Measurements from ENCODE around the gene ENTREP3.
"Not testable (repeated sequence)": the region's sequence is repeated elsewhere in the genome, so short reads cannot be mapped to it uniquely, and the experiment has no call there.

The ENTREP3 gene

DNA sequence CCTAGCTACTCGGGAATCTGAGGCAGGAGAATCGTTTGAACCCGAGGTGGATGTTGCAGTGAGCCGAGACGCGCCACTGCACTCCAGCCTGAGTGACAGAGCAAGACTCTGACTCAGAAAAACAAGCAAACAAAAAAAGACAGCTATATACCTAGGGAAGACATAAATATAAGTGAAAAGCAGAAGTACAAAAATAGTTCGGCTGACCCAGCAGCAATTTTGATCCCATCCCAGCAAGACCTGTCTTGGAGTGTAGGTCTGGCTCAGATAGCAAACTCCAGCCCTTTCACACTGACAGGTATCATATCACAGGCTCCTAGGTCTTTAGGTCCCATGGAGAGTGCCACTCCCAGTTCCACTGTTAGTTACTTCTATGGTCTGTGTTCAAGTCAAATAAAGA is 32.2 kb downstream of the ENTREP3 start:
- DNase-seq (ENCODE audit: low spot score), result no peak

DNA sequence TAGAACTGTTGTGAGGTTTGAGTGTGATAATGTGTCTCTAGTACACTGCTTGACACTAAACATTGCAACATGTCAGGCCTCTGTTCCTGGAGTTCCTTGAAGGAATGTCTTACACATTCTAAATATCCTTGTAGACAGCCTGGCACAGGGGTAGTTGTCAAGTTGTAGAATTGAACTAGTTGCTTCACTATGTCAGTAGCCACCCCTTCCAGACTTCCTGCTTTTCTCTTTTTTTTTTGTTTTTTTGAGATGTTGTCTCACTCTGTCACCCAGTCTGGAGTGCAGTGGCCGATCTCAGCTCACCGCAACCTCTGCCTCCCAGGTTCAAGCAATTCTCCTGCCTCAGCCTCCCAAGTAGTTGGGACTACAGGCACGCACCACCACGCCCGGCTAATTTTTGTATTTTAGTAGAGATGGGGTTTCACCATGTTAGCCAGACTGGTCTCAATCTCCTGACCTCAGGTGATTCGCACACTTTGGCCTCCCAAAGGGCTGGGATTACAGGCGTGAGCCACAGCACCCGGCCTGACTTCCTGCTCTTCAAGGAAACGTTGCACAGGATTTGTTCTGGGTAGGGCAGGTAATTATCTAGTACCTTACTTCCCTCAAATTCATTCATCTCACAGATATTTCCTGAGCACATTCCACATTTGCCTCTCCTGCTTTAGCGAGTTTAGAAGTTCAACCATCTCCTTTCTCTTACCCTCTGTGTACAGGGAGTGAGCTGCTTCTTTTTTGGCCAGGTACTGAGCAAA is 34.9 kb downstream of the ENTREP3 start:
- not testable (repeated sequence) for DNase-seq (ENCODE audit: low spot score)

- no peak for DNase-seq (ENCODE audit: low spot score)
Observed at GRCh38 chr1:155219592-155220031, 35.7 kb downstream of the ENTREP3 start.

- peak; percentile 78 for DNase-seq (ENCODE audit: low spot score)
Observed at GRCh38 chr1:155218854-155219591, 36.3 kb downstream of the ENTREP3 start.

- not testable (repeated sequence) for DNase-seq (ENCODE audit: low spot score)
Observed at GRCh38 chr1:155214702-155215101, 40.6 kb downstream of the ENTREP3 start.

DNA sequence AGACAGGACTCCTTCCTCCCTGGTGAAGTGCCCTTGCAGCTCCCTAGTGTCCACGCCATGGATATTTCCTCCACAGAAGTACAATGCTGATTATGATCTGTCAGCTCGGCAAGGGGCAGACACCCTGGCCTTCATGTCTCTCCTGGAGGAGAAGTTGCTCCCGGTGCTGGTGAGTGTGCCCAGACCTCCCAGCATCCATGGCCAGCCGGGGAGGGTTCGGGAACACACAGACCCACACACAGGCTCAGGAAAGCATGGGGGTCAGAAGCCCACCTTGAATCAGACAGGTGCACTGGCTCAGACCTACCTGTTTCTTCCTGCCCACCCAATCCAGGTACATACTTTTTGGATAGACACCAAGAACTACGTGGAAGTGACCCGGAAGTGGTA is 43.2 kb downstream of the ENTREP3 start:
- DNase-seq (ENCODE audit: low spot score), result not testable (repeated sequence)

DNA sequence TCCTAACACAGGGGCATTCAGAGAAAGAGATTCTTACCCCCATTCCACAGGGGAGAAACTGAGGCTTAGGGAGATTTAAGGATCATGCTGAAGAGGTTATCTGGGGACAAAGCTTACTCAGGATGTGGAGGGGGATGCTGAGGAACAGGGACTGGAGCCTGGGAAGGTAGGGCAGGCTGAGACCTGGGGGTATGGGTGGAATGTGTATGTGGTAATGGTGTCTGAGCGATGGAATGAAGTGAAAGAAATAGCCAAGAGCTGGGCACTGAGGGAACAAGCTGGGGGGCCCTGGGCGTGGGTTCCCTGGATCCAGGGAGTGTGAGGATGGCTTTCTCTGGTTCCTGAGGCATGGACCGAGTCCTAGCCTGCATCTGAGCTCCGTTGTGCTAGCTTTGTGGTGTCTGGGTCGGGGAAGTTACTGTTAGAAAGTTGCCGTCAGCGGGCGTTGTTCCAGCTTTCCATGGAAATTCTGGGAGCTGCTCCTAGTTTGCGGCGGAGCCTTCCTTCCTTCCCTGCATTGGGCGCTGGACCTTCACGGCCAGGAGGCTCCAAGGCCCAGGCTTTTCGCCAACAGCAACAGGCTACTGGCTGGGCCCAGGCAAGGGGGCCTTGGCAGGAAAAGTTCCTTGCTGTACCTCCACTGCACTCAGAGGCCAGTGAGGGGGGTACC is 43.8 kb downstream of the ENTREP3 start:
- not testable (repeated sequence) for DNase-seq (ENCODE audit: low spot score)

DNA sequence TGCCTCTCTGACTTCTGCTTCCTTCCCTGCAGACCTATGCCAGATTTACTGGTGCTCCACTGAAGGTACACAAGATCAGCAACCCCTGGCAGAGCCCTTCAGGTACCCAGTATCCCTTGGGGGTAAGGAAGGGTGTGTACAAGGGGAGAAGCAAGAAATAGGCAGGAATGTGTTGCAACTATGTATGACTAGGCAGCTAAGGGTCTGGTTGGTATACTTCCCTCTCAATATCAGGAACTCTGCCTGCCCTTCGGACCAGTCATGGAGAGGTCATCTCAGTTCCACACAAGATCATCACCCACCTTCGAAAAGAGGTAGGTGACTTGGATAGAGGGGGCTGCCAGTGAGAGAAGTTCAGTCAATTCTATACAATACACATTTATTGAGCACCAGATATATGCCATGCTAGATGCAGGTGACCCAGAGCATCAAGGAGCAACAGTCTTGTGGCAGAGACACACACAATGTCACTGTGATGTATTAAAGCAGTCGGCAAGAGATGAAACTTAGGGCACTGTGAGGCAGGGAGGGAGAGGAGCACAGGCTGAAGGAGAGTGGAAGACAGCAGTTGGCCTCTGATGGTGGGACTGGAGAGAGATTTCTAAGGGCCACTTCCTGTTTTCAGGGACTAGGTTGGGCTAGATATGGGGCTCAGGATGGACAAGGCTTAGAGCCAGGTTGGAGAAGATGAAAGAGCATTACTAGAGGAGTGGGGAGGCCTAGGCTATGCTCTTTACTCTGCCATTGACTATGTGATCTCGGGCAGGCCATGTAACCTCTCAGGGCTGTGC is 44.8 kb downstream of the ENTREP3 start:
- no peak for DNase-seq (ENCODE audit: low spot score)

DNA sequence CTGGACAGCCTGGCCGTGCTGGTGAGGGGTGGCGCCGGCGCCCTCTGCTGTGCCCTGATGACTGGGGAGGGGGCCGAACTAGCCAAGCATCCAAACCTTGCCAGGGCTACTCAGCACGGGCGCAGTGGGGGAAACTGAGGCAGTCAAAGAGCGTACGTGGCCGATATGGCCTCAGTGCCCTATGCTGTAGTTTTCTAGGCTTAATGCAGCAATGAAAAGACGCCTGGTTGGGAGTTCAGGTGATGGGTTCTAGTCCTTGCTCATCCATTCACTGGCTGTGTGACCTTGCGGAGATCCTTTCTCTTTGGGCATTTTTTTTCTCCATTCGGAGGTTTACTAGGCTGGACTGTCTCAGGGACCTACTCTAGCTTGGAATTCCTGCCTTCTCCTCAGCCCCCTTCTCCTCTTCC is 46.0 kb downstream of the ENTREP3 start:
- DNase-seq (ENCODE audit: low spot score), result no peak

DNA sequence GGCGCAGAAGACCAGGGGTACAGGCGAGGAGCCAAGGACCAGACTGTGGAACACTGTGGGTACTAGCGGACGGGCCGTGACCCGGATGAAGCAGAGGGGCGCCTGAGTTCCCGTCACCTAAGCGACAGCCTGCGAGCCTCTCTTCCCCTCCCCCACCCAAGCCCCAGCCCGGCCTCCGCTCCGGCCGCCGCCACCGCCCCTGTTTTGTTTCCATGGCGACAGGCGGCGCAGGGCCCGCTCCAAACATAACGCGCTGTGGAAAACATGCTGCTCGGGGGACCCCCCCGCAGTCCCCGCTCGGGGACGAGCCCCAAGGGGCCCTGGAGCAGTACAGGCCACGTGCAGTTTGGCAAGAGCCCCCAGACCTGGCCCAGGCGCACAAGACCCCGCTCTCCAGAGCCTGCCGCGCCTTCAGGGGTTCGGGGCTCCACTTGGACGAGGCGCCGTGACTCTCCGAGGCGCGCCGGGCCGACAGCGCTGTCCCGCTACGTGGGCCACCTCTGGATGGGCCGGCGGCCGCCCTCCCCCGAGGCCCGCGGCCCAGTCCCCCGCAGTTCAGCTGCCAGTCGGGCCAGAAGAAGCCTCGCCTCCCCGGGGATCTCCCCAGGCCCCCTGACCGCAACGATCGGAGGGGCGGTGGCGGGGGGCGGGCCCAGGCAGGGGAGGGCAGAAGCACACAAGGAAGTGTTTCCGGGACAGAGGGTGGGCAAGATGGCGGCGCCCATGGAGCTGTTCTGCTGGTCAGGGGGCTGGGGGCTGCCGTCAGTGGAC is 46.6 kb downstream of the ENTREP3 start, which contains the start of gene MTX1:
Gene MTX1, plus strand, starts transcription at position 155 of the 771 bp plus-strand sequence. Its CDS starts 110 bp downstream, at position 265.
- DNase-seq (ENCODE audit: low spot score), result peak; percentile 78

- no peak for DNase-seq (ENCODE audit: low spot score)
Observed at GRCh38 chr1:155207806-155208540, 47.3 kb downstream of the ENTREP3 start, which contains the start of gene THBS3. TSS of gene THBS3 (minus strand) at chr1:155207897. CDS start at chr1:155207876, 21 bp downstream.

DNA sequence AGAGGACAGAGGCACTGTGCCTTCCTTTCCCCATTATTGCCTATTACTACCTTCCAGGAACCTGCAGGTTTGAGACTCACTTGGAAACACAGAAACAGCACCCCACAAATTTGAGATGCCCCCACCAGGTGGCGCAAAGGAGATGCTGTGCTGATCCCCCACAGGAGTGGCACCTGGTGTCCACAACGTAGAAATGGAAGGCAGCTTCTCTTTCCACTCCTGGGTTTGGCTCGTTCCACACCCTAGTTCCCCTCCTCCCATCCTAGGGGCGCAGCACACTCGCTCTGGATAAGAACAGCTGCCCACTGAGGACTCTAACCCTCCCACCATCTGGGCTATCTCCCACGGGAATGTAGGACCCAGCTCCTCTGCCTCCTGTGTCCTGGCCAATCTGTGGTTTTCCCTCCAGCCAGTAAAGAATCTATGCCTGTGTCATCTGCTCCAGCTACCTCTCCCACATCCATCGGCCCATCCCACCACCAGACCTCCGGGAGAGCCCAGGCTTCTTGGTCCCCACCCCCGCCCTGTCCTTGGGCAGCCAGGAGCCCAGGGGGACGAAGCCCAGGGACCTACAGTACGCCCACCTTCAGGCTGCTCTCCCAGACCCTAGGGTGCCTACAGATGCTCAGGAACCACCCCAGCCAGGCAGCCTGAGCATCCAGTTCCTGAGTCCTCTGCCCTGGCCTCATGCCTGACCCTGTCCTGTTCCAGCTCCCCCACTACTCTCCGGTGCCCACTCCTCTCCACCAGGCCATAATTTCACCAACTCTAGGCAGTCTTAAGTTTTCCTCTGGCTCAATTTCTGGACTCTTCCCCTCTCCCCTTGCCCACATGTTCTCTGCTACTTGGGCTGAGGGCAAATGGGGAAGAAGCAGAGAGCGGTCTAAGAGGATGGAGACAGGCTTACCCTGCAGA is 48.1 kb downstream of the ENTREP3 start:
- peak; percentile 69 for DNase-seq (ENCODE audit: low spot score)

DNA sequence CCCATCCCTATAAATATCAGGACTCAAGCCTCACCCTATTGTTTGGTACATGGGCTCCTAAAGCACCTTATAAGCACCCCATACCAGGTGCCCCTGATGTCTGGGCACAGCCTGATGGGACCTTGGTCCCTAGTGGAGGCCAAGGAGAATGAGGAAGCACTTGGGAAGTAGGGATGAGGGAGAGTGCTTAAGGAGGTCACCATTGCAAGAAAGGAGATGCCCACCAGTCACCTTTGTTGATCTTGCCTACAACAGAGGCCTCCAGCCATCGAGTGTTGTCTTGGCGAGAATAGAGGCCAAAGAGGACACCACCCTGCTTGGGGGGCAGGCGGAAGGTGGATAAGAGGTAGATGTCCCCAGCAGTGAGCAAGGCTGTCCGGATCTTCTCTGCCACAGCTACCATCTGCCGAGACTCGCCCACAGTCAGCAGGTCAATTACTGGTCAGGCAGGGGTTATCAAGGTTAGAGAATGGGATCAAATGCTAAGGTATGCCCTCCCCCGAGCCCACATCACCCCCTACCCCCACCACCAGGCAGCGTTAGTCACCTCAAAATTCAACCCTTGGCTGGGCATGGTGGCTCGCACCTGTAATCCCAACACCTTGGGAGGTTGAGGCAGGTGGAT is 49.2 kb downstream of the ENTREP3 start:
- no peak for DNase-seq (ENCODE audit: low spot score)

- no peak for DNase-seq (ENCODE audit: low spot score)
Observed at GRCh38 chr1:155205035-155205434, 50.2 kb downstream of the ENTREP3 start.

DNA sequence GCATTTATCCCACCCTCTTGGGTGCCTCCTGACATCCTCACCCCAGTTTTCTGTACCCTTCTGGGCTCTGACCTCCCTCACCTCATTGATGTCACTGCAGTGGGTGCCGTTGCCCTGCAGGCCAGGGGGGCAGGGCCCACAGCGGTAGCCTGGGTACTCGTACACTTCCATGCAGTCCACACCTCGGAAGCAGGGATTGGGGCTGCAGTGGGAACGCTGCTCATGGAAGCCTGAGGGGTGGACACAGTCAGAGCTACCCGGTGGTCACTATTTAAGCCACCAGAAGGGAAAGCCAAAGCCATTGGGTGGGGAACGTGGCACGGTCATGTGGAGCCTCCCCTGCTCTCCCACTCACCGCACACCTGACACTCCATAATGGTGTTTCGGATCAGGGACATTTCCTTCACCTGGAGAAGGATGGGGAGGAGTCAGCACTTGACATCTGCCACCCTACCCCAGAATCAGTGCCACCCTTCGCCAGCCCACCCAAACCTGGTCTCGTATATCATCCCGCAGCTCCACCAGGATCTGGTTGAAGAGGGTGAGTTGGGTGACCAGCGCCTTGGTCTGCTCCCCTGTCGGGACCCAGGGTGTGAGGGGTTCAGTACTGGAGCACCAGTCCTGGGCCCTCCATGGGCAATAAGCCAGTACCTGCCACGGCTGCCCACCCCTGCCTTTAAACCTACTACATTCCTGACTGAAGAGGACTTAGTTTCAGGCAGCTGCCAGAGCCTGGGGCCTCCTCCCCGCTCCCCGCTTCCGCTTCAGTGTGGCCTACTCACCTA is 52.4 kb downstream of the ENTREP3 start:
- DNase-seq (ENCODE audit: low spot score), result no peak

DNA sequence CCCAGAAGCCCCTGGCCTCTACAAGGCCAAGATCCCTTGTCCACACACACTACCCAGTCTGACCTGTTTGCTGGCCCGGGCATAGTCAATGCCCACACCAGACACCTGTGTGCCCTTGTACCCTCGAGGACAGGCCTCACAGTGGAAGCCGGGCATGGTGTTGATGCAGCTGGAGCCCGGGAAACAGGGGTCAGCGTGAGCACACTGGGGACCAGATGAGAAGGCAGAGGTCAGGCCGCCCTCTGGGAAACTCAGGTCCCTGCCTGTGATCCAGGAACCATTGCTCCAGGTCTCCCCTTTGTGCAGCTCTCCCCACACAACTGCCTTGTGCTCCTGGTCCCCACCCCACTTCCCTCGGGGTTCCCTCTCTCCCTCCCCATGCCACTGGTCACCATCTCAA is 53.1 kb downstream of the ENTREP3 start:
- no peak for DNase-seq (ENCODE audit: low spot score)

DNA sequence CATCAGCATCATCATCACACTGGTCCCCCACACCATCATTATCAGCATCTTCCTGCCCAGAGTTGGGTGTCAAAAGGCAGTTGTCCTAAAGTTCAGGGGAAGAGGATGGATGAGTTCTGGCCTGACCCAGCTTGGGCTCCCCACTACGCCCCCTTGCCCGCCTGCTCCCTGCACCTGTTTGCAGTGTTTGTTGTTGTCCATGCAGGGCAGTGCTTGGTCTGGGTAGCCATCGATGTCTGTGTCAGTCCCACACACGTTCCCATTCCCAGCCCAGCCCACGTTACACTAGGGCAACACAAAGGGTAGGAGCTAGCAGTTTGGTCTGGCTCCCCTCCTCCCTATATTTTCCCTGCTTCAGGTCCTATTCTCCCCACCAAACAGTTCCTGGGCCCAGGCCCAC is 54.4 kb downstream of the ENTREP3 start:
- no peak for DNase-seq (ENCODE audit: low spot score)

- no peak for DNase-seq (ENCODE audit: low spot score)
Observed at GRCh38 chr1:155199792-155200191, 55.5 kb downstream of the ENTREP3 start.
